GM18520 (cell line): ENCODE measurements around the gene AGAP3.

Source experiments
- ATAC-seq: cut with Tn5 transposase; IDR thresholded peaks from one replicate; pipeline ENCODE4 v1.9.1; 2021; ENCODE audit not compliant: unreplicated experiment

Gene AGAP3

GRCh38 chr7:151107882-151108281 is 21.6 kb downstream of the AGAP3 start:
- ATAC-seq = no peak

GRCh38 chr7:151109094-151110048 is 23.1 kb downstream of the AGAP3 start:
- ATAC-seq = no peak

DNA sequence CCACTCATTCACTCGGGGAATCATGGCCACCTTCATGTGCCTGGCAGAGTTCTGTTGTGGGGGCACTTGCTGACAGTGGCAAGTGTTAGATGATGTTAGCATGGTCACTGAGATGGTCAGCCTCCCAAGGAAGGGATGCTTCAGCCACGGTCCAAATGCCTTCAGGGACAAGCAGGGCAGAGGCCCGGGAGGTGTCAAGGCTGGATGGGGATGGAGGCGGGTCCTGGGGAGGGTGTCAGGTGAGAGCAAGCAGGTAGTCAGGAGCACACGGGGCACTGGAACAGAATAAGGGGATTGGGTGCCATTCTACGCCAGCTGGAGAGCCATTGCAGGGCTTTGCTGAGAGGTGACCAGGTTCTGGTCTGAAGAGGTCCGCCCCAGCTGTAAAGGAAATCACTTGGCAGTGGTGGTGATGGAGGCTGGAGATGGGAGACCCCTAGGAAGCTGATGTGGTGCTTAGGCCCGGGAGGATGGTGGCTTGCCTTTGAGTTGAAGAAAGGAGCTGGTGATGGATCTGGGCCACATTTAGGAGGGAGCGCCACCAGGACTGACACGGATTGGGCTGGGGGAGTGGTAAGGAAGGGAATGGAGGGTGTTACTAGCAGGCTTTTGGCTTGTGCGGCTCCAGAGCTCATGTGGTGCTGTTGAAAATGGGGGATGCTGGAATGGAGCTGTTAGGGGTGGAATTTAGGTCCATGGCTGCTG is 24.1 kb downstream of the AGAP3 start:
- ATAC-seq = no peak

DNA sequence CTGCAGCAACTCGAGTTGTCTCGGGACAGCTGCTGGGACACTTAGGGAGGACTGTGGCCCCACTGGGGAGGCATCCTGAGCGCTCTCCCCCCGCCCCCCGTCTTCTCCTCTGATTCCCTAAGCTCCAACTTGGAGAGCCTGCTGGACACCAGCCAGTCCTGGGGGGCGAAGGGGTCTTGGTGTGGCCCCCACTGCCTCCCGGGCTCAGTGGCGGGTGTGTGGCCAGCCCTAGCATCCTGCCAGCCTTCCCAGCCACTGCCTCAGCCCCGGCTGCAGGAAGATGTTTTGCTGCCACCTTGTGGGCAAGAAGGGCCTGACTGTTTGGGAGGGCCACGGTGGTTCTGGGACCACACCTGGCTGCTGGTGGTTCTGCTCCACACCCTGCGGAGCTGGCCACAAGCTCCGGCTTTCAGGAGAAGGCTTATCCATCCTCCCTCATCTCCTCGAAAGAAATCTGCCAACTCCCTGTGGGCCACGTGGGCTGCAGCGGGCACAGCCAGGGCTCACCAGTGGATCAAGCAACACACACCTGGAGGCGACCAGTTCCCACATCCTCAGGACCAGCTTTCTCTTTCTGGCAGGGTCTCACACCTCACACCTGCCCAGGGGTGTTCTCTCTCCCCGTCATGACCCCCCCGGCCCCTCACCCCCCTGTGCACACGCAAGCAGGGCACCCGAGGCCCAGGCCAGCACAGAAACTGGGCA is 24.8 kb downstream of the AGAP3 start:
- peak; percentile 56 for ATAC-seq

- no peak for ATAC-seq
Observed at GRCh38 chr7:151113344-151114150, 27.3 kb downstream of the AGAP3 start.

DNA sequence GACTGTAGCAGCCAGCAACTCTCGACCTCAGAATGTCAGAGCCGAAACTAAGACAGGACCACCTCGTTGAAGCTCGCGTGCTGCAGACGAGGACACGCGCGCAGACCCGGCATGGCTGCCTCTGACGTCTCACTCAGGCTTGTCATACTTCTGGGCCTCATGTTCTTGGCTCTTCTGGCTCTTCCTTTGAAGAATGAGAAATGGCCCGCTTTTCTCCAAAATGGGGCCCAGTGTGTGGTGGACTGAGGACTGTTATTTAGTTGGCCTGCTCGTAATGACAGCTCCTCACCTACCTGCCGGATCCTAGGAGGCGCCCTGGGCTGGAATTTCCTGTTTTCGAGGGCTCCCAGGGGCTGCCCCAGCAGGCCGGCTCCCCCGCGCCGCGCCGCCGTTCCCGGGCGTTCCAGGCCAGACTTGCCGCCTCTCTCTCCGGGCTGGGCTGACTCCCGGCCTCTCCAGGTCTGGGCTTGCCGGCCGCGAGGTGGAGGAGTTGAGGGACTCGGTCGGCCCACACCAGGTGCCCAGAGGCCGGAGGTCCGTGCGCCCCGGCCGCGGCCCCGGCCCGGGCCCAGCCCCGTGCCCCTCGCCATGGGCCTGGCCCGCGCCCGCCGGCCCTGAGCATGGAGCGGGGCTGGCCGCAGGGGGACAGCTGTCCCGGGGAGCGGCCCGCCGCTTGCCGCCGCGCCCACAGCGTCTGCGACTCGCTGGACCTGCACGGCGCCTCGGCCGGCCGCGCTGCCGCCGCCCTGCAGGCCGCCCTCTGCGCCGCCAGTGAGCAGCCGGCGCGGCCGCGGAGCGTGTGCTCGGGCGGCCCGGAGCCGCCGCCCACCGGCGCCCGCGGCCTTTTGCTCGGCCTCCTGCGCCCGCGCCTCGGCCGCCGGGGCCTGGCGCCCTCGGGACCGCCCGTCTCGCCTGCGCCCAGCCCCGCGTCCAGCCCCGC is 28.1 kb downstream of the AGAP3 start:
- ATAC-seq = no peak

DNA sequence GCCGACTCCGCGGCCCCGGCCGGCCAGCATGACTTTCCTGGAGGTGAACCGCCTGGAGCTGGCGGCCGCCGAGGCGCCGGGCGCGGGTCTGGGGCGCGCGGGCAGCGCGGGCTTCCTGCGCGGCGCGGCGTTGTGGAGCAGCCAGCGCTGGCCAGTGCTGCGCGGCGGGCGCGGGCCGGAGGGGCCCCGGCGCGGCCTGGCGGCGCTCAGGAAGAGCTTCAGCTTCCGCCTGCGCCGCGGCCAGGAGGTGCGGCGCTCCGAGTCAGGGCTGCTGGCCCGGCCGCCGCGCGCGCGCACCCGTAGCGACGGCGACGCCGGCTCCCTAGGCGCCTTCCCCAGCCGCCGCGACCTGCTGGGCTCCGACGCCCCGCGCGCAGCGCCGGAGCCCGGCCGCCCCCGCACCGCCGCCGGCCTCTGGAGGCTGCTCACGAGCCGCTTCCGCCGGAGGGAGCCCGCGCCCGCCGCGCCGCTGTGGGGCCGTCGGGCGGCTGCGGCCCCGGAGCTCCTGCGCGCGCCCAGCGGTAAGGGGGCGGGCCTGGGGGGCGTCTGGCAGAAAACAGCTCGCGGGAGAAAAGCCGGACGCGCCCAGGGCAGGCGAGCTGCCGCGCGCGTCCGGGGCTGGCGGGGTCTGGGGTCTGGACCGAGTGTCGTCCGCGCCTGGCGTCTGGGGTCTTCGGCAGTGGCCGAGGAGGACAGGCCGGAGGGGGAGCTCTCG is 29.0 kb downstream of the AGAP3 start:
- no peak for ATAC-seq

GRCh38 chr7:151115836-151116418 is 29.7 kb downstream of the AGAP3 start:
- ATAC-seq = no peak

DNA sequence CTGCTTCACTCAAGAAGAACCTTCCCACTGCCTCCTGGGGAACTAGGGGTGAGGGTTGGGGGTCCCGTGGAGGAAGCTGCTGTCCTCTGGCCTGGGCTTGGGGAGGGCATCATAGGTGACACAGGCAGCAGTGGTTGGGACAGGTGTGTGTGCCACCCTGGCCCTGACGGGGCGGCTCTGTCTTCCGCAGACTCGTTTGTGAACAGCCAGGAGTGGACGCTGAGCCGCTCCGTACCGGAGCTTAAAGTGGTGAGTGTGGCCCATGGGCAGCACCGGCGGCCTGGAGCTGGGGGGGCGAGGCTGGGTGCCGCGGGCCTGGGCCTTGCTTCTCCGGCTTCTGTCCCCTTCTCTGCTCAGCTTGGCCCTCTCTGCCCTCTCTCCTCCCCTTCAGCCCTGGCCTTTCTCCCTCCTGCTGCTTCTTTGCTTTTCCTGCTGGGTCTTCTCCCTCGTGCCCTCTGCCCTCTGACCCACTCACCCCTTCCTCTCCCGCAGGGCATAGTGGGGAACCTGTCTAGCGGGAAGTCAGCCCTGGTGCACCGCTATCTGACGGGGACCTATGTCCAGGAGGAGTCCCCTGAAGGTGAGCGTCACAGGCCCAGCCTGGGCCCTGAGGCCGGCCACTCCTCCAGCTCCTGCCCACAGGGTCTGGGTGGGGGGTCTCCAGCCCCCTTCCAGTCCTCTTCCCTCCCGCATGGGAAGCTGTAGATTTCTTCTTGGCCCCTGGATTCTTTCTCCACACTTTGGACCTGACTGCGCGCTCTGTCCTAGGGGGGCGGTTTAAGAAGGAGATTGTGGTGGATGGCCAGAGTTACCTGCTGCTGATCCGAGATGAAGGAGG is 30.5 kb downstream of the AGAP3 start:
- ATAC-seq = no peak

DNA sequence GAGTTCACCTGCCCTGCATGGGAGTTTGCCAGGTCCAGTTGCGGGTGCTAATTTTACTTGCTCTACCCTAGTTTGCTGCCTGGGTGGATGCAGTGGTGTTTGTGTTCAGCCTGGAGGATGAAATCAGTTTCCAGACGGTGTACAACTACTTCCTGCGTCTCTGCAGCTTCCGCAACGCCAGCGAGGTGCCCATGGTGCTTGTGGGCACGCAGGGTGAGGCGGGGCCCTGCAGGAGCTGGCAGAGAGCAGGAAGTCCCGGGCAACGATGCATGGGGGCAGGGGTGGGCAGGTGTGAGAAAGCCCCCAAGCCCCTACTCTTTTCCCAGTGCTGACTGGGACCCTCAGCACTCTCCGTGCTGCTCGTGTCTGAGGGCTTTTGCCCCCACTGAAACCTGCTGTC is 31.3 kb downstream of the AGAP3 start:
- no peak for ATAC-seq

- no peak for ATAC-seq
Observed at GRCh38 chr7:151118108-151119054, 32.1 kb downstream of the AGAP3 start.

DNA sequence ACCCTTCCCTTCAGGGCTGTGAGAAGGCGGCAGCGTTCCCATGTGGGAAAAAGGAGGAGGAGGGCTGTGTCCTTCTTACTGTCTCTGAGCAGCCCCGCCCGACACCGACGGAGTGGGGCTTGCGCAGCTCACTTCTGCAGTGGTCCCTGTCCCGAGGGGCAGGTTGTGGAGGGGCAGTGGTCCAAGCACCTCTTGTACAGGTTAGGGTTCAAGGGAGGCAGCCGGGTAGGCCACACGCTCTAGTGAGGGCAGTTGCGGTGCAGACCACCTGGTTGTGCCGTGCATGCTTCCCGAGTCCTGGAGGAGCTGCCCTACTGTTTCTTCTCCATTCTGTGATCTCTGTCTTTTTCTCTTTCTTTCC is 32.8 kb downstream of the AGAP3 start:
- ATAC-seq = no peak

DNA sequence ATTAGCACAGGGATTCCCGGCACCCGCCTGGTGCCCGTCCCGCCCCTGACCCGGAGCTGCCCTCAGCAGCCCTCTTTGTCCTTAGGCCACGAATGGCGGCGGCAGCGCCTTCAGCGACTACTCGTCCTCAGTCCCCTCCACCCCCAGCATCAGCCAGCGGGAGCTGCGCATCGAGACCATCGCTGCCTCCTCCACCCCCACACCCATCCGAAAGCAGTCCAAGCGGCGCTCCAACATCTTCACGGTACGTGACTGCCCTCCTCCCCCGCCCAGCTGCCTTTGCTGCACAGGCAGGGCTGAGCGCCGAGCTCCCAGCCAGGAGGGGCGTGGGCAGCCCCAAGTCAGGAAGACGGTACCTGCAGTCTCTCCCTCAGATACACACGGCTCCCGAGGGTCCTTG is 33.6 kb downstream of the AGAP3 start:
- no peak for ATAC-seq

GRCh38 chr7:151120896-151121295 is 34.6 kb downstream of the AGAP3 start:
- no peak for ATAC-seq

DNA sequence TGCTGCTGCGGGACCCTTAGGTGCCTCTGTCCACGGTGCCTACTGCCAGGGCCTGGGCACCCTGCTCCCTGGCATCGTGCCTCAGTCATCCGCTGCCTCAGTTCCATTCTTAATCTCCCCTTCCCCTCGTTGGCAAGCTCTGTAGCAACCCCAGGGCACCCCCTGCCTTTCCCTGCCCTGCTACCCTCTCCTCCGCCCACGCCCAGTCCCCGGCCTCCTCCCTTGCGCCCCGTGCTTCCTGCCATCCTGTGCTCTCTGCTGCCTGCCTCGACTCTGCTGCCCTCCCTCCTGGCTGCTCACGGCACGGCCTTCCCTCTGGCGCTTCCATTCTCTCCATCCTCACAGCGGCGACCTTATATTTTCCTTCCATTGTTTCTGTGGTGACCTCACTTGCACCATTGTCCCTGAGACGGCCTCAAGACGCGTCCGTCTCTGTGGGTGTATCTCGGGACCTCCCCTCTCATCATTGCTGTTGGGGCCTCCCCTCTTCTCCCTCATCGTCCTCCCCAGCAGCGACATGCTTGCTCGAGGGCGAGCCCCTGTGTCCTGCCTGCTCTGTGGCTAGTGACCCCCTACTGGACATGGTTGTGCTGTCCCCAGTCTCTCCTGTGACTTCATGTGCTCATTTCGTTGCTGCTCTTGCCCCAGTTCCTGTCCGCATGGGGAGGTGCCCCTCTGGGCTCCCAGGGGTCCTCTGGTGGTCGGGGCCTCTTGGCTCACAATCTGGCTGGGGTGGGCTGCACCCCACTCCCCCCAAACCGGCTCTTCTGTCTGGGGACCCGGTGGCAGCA is 35.3 kb downstream of the AGAP3 start:
- no peak for ATAC-seq

DNA sequence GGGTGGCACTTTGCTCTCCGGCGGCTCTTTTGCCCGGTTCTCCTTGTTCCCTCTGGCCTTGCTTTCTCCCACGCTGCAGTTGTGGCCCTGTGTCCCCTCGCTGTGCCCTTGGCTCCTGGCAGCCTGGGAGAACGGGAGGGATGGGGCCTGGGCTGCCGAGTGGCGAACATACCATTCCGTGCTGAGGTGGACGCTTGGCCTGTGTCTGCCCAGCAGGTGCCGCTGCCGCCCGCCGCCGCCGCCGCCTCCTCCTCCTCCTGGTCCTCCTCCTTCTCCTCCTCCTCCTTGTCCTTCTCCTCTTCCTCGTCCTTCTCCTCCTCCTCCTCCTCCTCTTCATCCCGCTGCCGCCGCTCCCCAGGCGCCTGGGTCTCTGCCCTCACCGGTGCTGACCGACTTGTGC is 36.0 kb downstream of the AGAP3 start:
- no peak for ATAC-seq
